Fibroblast of skin of right biceps (primary cell): Measurements from ENCODE around the gene CPLX1.
"Not testable (repeated sequence)": the region's sequence is repeated elsewhere in the genome, so short reads cannot be mapped to it uniquely, and the experiment has no call there.

Experiments used
- DNase-seq: peaks from one replicate; pipeline ENCODE4 v3.0.0-alpha.2; 2013

Gene CPLX1

GRCh38 chr4:791252-791897 lies 34.6 kb downstream of the CPLX1 start:
- DNase-seq, result no peak

- DNase-seq, result no peak
Measured at GRCh38 chr4:790466-790820, 35.5 kb downstream of the CPLX1 start.

- DNase-seq, result no peak
Measured at GRCh38 chr4:789571-790465, 36.1 kb downstream of the CPLX1 start.

- DNase-seq, result no peak
Measured at GRCh38 chr4:788636-789297, 37.2 kb downstream of the CPLX1 start.

GRCh38 chr4:788006-788635 lies 37.8 kb downstream of the CPLX1 start:
- no peak for DNase-seq

GRCh38 chr4:787561-787981 lies 38.4 kb downstream of the CPLX1 start:
- DNase-seq, result no peak

- no peak for DNase-seq
Measured at GRCh38 chr4:786861-787300, 39.0 kb downstream of the CPLX1 start.

GRCh38 chr4:786074-786741 lies 39.7 kb downstream of the CPLX1 start:
- no peak for DNase-seq

GRCh38 chr4:785332-786073 lies 40.4 kb downstream of the CPLX1 start:
- no peak for DNase-seq

GRCh38 chr4:784401-785331 lies 41.3 kb downstream of the CPLX1 start:
- no peak for DNase-seq

GRCh38 chr4:781493-782216 lies 44.3 kb downstream of the CPLX1 start:
- DNase-seq, result peak; percentile 99

- DNase-seq, result no peak
Measured at GRCh38 chr4:780716-781492, 45.0 kb downstream of the CPLX1 start.

- DNase-seq, result not testable (repeated sequence)
Measured at GRCh38 chr4:780255-780654, 45.7 kb downstream of the CPLX1 start.

GRCh38 chr4:779555-779954 lies 46.4 kb downstream of the CPLX1 start:
- DNase-seq, result no peak

GRCh38 chr4:777520-778262 lies 48.2 kb downstream of the CPLX1 start:
- no peak for DNase-seq

- no peak for DNase-seq
Measured at GRCh38 chr4:776743-777441, 49.0 kb downstream of the CPLX1 start.

- DNase-seq, result not testable (repeated sequence)
Measured at GRCh38 chr4:775485-775884, 50.4 kb downstream of the CPLX1 start.
